G401 (cell line): Measurements from ENCODE around the gene NKX2-2. TPM values are rescaled to one million over a fixed set of nuclear protein-coding genes. Genes with fewer than 3 reads are reported as not detected.
A peak's percentile ranks its signal among the peaks of the same experiment; 100 is the strongest.

Experiments used
- DNase-seq: peaks from one replicate; pipeline ENCODE4 v3.0.0-alpha.2; 2015; ENCODE audit warnings: low spot score
- in situ Hi-C: cut with HindIII; loops from 2 replicates; pipeline ENCODE4 v1.10.0; 2016; ENCODE audit warnings: low sequenced_read_pairs, mixed read lengths
- total RNA-seq: library from RNA; depleted of rRNA; stranded (reverse); fragments of >200 nt; shearing (Covaris generic); gene quantifications from 2 replicates; pipeline ENCODE4 v1.2.3, GENCODE V29; 2014

Gene NKX2-2
- total RNA-seq, 1 experiment from 2014 or later, result not detected

- in situ Hi-C loops, result no loop called here
- DNase-seq, result no peak
Measured at GRCh38 chr20:21510414-21511384, 3.2 kb downstream of the NKX2-2 start.

GRCh38 chr20:21509597-21510371 is 4.1 kb downstream of the NKX2-2 start:
- in situ Hi-C loops, result no loop called here
- no peak for DNase-seq

DNA sequence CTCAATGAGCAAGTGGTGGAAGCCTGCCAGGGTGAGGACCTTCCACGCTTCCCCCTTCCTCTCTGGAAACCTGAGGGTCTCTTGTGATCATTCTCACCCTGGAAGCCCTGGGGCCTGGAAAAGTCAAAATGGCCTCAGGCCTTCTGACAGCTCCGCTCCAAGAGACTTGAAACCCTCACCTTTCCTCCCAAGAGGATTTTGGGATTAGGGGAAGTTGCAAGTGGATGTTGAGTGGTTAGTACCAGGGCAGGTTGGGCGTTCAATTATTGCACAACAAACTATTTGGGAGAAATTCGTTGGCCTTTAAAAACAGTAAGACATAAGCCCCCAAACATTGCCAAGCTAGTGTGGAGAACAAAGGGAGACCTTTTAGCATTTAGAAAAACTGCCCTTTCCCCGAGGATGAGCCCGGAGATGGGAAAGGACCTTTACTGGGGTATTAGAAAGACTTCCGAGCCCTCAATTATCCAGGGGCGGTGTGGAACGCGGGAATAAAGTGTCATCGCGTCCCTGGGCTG is 4.7 kb downstream of the NKX2-2 start:
- DNase-seq, result no peak
- in situ Hi-C loops, result no loop called here

DNA sequence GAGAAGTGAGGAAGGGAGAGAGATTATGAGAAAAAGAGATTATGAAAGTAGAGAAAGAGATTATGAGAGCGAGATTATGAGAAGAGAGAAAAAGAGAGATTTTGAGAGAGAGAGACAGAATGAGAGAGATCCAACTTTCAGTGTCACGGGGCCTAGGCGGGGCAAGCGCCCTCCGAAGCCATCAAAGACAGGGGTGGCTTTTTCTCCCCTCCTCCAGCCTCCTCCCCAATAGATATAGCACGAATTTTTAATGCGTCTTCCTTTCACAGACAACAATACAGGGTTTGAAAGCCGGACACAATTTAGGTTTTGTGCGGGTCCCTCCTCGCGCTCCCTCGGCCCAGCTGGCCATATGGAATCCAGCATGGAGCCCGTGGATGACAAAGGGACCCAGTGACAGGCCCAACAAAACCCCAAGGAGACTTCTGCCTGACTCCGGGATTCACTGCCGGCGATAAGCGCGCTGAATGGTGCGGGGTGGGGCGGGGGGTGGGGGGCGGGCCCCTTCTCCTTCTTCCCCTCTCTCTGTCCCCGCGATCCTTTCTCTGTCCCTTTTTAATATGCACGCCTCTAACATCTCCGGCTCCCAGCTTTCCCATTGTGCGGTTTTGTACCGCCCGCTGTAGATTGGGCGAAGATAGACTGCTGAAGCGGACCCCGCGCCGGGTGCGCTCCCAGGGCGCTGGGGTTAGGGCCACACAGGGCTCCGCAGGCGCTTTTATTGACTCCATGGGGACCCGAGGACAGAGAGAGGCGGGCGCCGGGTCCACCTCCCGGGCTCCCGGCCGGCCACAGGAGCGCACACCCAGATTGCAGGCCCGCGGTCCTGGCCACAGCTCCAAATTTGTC is 5.4 kb downstream of the NKX2-2 start:
- DNase-seq, result no peak

GRCh38 chr20:21507400-21508229 is 6.2 kb downstream of the NKX2-2 start:
- peak; percentile 13 for DNase-seq
- in situ Hi-C loops, result no loop called here

More for the DNA sequence above, 5.4 kb downstream of the NKX2-2 start:
- in situ Hi-C loops, result no loop called here

- in situ Hi-C loops, result no loop called here
- no peak for DNase-seq
Measured at GRCh38 chr20:21505810-21506530, 7.9 kb downstream of the NKX2-2 start.

DNA sequence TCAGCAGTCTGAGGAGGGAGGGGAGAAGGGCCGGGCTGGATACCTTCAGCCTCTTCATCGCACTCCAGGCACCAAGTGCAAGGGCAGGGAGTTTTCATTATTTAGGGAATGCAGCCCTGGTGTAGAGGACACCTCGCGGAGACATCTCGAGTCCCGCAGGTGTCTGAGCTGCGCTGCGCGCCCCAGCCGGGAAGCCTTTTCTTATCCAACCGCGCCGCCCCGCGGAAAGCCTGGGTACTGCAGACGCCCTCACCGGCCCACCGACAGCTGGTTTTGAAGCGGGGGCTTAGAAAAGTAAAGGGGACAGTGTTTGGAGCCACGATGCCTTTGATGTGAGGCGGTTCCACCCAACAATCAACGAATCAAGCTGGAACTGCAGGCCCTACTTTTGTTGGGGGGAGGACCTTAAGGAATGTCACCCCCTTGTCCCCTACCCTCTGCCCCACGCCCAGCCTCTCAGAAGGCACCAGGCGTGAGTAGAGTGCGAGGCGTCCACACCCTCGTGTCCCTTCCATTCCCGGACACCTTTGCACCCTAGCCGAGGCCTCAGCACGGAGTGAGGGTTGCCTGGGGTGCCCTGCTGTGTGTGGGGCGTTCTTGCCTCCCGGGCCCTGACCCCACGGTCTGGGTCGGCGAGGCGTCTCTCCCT is 8.6 kb downstream of the NKX2-2 start:
- in situ Hi-C loops, result no loop called here

DNA sequence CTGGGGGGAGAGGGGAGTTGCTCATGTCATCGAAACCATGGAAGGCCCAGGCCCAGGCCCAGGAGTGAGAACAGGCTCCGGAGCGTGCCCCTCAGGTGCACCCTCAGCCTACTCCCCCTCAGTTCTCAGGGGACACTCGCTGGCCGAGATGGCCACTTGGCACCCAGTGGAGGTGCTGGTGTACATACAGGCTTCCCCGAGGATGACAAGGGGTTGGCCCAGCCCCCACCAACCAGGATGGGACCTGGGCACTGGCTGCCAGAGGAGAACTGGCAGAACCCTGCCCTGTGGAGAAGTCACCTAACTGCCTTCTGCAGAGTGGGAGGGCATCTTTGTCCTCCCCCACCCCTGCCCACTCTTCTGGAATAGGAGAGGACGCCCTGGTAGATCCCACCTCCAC is 9.5 kb downstream of the NKX2-2 start:
- in situ Hi-C loops, result no loop called here
- DNase-seq, result no peak

More for the DNA sequence above, 8.6 kb downstream of the NKX2-2 start:
- DNase-seq, result peak; percentile 31

DNA sequence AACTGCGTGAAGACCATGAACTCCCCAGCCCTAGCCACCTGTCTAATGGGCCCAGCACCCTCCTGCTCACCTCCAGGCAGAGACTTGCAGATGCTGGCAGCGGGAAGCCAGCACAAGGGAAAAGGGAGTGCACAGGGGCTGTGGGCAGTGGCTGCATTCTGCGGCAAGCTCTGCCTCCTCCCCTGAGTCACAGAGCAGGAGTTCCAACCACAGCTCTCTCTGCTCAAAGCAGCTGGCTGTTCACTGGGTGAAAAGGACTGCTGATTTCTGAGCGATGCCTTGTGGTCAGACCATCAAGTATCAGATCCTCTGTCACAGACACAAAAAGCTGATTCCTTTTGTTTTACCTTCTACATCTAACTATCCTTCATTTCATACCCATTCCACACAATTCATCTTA is 10.5 kb downstream of the NKX2-2 start:
- in situ Hi-C loops, result no loop called here
- no peak for DNase-seq

DNA sequence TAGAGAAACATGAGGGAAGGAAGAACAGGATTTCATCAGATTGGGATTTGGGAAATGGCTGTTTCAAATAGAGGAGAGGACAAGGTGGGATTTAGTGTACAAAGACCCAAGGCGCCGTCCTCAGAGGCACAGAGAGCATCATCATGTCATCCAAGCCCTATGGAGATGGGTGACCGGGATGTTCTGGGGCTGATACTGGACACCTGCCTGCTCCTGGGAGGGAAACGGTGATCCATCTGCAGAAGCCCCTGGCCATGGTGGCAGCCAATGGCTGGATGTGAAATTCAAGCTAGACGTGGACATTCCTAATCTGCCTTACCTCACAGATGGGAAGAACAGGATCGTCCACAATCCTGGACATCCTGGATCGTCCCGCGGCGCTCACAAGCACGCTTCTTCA is 12.7 kb downstream of the NKX2-2 start:
- no peak for DNase-seq
- in situ Hi-C loops, result no loop called here

DNA sequence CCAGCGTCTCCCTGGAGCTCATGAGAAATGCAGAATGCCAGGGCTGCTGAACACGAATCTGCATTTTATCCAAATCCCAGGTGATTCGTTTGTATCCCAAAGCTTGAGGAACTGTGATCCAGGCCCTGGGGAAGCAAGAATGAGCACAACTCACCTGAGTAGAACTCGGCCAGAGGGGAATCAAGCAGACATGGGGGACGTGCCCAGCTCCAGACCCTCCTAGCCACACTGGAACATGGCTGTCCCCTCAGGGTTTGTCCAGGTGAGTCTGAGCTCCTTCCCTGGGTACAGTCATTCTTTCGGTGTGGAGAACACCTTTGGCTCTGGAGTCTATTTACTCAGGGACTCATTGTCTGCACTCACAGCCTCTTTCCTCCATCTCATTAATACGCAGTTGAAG is 13.3 kb downstream of the NKX2-2 start:
- in situ Hi-C loops, result no loop called here
- no peak for DNase-seq

GRCh38 chr20:21499641-21500040 is 14.2 kb downstream of the NKX2-2 start:
- DNase-seq, result no peak
- in situ Hi-C loops, result no loop called here

DNA sequence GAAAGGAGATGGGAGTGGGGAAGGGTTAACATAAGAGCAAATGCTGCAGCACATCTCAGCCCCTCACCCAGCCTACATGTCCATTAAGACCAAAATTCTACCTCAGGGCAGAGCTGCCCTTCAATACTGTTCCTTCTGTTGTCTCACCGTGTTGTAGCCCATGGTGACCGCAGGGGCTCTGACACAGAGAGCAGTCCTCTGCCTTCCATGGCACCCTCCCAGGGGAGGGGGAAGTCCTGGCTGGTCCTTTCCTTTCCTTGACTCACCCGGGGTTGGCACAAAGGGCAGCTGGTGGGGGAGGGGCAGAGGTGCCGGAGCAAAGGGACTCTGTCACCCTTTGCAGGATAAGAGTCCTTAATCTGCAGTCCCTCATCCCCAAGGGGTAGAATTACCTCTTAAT is 15.2 kb downstream of the NKX2-2 start:
- DNase-seq, result no peak
- in situ Hi-C loops, result no loop called here

- no peak for DNase-seq
- in situ Hi-C loops, result no loop called here
Measured at GRCh38 chr20:21498195-21498594, 15.7 kb downstream of the NKX2-2 start.

- in situ Hi-C loops, result no loop called here
- no peak for DNase-seq
Measured at GRCh38 chr20:21496452-21496851, 17.4 kb downstream of the NKX2-2 start.

DNA sequence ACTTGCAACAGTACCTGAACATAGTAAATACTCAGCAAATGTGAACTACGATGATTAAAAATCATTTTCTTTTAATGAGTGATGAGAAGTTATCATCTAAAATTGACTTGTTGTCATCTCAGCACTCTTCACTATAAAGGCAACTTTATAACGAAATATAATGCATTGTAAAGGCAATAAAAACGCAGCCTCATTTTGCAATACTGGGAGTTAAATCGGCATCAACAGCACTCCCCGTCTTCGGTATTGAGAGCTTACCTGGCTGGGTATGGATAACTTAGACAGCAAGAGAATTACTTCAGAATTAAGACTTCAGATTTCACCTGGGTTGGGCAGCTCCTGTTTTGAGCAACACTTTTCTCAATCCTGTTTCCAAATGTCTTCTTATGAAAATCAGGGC is 20.8 kb downstream of the NKX2-2 start:
- in situ Hi-C loops, result no loop called here
- DNase-seq, result no peak

DNA sequence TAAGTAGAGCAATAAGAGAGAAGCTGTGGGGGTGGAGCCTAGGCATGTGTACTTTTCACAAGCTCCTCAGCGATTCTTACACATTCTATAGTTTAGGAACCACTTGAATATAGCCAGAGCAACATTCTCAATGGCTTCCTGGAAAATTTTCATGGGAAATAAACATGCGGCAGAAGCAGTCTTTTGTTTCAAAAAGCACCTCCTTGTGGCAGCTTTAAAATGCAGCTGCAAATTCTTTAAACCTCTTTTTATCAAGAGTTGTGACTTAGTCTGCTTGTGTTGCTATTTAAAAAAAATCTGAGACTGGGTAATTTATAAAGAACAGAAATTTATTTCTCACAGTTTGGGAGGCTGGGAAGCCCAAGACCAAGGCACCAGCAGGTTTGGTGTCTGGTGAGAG is 23.8 kb downstream of the NKX2-2 start:
- DNase-seq, result no peak
- in situ Hi-C loops, result no loop called here
